Body of pancreas (tissue), 4 donors: Measurements from ENCODE around the gene ZNF575. TPM values are rescaled to one million over a fixed set of nuclear protein-coding genes. Genes with fewer than 3 reads are reported as not detected.

Experiments used
- ATAC-seq: fragments of 150-250 bp; one replicate; pipeline ENCODE4 v1.9.1; 2016
- DNase-seq, 4 donors: peaks; one replicate each; pipeline ENCODE4 v3.0.0-alpha.2; 2019
- H3K27ac ChIP-seq, 4 donors: fragments of 200-600 bp; sonication (generic); 1 replicate in 3 of 4; 2 replicates in 1 of 4; pipeline versions ENCODE4 v1.5.1 to v1.6.1; 2016 to 2019; ENCODE audit warnings: mild to moderate bottlenecking in 1 of 4, mixed read lengths in 1 of 4, moderate library complexity in 1 of 4
- H3K27me3 ChIP-seq, 2 donors: fragments of 200-600 bp; sonication (generic); one replicate each; pipeline ENCODE4 v1.6.0; 2016; ENCODE audit warnings: mild to moderate bottlenecking in 1 of 2
- H3K36me3 ChIP-seq, 2 donors: fragments of 200-600 bp; sonication (generic); replicated peaks in 1 of 2; 2 replicates each; pipeline ENCODE4 v1.5.1; 2016; ENCODE audit warnings: low read depth in 2 of 2; ENCODE audit not compliant: insufficient read depth in 1 of 2
- H3K4me1 ChIP-seq: fragments of 200-600 bp; sonication (generic); one replicate; pipeline ENCODE4 v1.6.0; 2016
- H3K4me3 ChIP-seq, 2 donors: fragments of 200-600 bp; sonication (generic); 1 replicate in 1 of 2; 2 replicates in 1 of 2; pipeline ENCODE4 v1.5.1; 2016 to 2019
- H3K9me3 ChIP-seq, 3 donors: fragments of 200-600 bp; sonication (generic); 1 replicate in 2 of 3; 2 replicates in 1 of 3; pipeline ENCODE4 v1.5.1; 2016
- CTCF ChIP-seq, 7 experiments: fragments of 450-650 bp in 4 of 7; fragments of 200-600 bp in 3 of 7; sonication (generic) in 3 of 7; IDR thresholded peaks; one replicate each; pipeline ENCODE4 v1.5.1; 2016 to 2019; ENCODE audit warnings: antibody characterized with exemption in 7 of 7
- POLR2A ChIP-seq, 3 donors: fragments of 450-650 bp; IDR thresholded peaks; one replicate each; pipeline ENCODE4 v1.6.1; 2016; ENCODE audit warnings: antibody characterized with exemption in 3 of 3, mild to moderate bottlenecking in 2 of 3
- WGBS, 2 donors: methylation state at CpG; one replicate each; pipeline ENCODE4 v1.1.5; 2017; 5-methylcytosine and 5-hydroxymethylcytosine counted together
- intact Hi-C: fragments of 100-400 bp; cut with DNase I; formaldehyde crosslinking; loops from one replicate; pipeline ENCODE4 v1.15.1; 2023
- total RNA-seq, 2 donors: library from RNA; depleted of rRNA; stranded (reverse); fragments of >200 nt; gene quantifications; one replicate each; pipeline ENCODE4 v1.1.0, GENCODE V29; 2016

ZNF575 gene
- total RNA-seq, 2 donors from 2014 or later: 0.52 TPM; not detected in 1

GRCh38 chr19:43496960-43497359 is 36.0 kb upstream of the ZNF575 start:
- peaks cover 0 to 6% of the 10 kb centered on the region in 2 donors for H3K36me3 ChIP-seq
- 93 to 94% methylated on average over 5 to 7 of the region's 7 CpGs for WGBS, 2 donors

GRCh38 chr19:43498233-43498842 is 34.6 kb upstream of the ZNF575 start:
- DNase-seq: no peak
- Histone ChIP-seq H3K4me1 (peaks cover 8% of the 10 kb centered on the region), H3K27me3 (no peaks in the 10 kb centered on the region), H3K27ac (no peak overlapping the region), H3K4me3 (no peak overlapping the region), H3K9me3 (no peaks in the 10 kb centered on the region), H3K36me3 (peaks cover 0 to 6% of the 10 kb centered on the region in 2 donors)
- no peak for ATAC-seq
- WGBS, 2 donors: 81 to 89% methylated on average over 5 of the region's 5 CpGs
- intact Hi-C loops: no loop called here
- TF ChIP-seq POLR2A (IDR thresholded peaks at IDR 0.05): no peak
- no peak for TF ChIP-seq CTCF (IDR thresholded peaks at IDR 0.05)

More at GRCh38 chr19:43496960-43497359, 36.0 kb upstream of the ZNF575 start:
- Histone ChIP-seq H3K9me3 (no peaks in the 10 kb centered on the region), H3K27me3 (no peaks in the 10 kb centered on the region), H3K4me3 (no peak overlapping the region), H3K27ac (no peak overlapping the region), H3K4me1 (no peaks in the 10 kb centered on the region)
- no peak for ATAC-seq
- intact Hi-C loops: no loop called here
- TF ChIP-seq POLR2A (IDR thresholded peaks at IDR 0.05) (no peak), CTCF (IDR thresholded peaks at IDR 0.05) (no peak)
- no peak for DNase-seq

DNA sequence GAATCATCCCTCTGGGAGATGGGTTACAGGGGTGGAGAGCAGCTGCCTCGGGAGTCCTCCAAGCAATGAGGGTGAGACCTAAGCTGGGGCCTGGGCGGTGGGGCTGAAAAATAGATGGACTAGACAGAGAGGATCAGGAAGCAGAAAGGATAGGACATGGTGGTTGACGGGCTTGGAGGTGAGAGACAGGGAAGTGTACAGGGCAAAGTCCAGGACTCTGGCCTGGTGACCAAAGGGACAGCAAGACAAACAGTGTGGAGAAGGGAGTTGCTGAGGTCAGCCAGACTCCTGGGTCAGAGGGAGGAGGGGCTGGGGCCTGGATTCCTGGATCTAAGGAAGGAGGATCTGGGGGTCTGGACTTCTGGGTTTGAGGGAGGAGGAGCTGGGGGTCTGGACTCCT is 33.9 kb upstream of the ZNF575 start:
- ATAC-seq: no peak

DNA sequence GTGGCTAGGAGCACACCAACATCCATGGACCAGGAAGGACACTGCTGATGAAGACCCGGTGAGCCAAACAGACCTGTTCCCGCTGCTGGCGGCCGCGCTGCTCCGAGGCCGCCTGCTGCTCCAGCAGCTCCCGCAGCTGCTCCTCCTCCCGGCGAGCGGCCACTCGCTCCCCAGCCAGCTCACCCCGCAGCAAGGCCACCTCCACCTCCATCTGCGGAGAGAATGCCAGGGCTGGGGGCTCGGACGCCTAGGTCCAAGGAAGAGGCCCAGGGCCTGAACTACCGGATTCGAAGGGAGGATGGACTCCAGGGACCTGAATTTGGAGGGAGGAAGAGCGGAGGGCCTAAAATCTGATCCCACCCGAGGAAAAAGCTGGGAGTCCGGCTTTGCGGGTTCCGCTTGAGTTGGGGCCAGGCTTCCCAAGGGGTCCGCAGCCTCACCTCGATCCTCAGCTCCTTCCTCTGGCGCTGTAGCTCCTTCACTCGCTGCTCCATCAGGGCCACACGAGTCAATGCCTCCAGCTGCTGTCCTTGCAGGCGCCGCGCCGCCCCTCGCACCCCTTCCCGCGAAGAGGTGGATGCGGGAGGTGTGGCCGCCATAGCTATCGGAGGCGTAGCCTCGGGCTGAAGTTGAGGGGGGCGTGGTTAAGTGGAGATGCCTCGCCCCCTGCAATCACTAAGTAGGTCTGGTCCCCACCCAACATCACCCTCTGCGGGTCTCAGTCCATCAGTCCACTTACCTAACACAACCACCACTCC is 31.1 kb upstream of the ZNF575 start:
- WGBS, 2 donors: 87 to 88% methylated on average over 25 to 28 of the region's 43 CpGs
- ATAC-seq: no peak
- peaks cover 18% of the 10 kb centered on the region for H3K4me1 ChIP-seq
- peaks cover 0 to 5% of the 10 kb centered on the region in 2 donors for H3K36me3 ChIP-seq
- no peak overlapping the region for H3K4me3 ChIP-seq
- no peaks in the 10 kb centered on the region for H3K9me3 ChIP-seq
- H3K27me3 ChIP-seq: no peaks in the 10 kb centered on the region
- TF ChIP-seq POLR2A (IDR thresholded peaks at IDR 0.05): no peak
- no peak for TF ChIP-seq CTCF (IDR thresholded peaks at IDR 0.05)
- no peak overlapping the region for H3K27ac ChIP-seq
- intact Hi-C loops: no loop called here
- no peak for DNase-seq

More for the DNA sequence above, 33.9 kb upstream of the ZNF575 start:
- WGBS, 2 donors: 69% methylated on average over 3 of the region's 3 CpGs
- DNase-seq: no peak
- Histone ChIP-seq H3K4me1 (peaks cover 10% of the 10 kb centered on the region), H3K4me3 (no peak overlapping the region), H3K27ac (no peak overlapping the region), H3K9me3 (no peaks in the 10 kb centered on the region), H3K36me3 (peaks cover 0 to 6% of the 10 kb centered on the region in 2 donors), H3K27me3 (no peaks in the 10 kb centered on the region)
- no peak for TF ChIP-seq POLR2A (IDR thresholded peaks at IDR 0.05)
- intact Hi-C loops: no loop called here

DNA sequence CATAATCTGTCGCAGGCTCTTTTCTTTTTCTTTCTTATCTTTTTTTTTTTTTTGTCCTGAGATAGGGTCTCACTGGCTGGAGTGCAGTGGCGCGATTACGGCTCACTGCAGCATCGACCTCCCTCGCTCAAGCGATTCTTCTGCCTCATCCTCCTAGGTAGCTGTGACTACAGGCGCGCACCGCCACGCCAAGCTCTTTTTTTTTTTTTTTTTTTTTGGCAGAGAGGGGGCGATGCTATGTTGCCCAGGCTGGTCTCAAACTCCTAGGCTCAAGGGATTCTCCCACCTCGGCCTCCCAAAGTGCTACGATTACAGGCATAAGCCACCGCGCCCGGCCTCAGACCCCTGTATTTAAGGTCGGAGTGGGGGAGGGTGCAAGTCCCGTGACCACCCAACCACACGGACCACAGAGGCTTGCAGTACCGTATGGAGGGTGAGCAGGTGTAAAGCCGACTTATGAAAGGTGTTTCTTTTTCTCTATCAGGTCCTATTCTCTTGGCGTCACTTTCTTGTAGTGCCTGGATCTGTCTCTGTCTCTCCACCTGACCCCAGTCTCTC is 30.5 kb upstream of the ZNF575 start:
- no peak for ATAC-seq
- 89 to 96% methylated on average over 22 to 23 of the region's 23 CpGs for WGBS, 2 donors
- no peaks in the 10 kb centered on the region for H3K27me3 ChIP-seq
- no peak for DNase-seq
- peaks cover 18% of the 10 kb centered on the region for H3K4me1 ChIP-seq
- peaks cover 0 to under 1% of the 10 kb centered on the region in 2 donors for H3K36me3 ChIP-seq
- H3K27ac ChIP-seq: no peak overlapping the region
- H3K4me3 ChIP-seq: no peak overlapping the region
- intact Hi-C loops: no loop called here
- no peak for TF ChIP-seq CTCF (IDR thresholded peaks at IDR 0.05)
- TF ChIP-seq POLR2A (IDR thresholded peaks at IDR 0.05): no peak
- no peaks in the 10 kb centered on the region for H3K9me3 ChIP-seq
